K562 (cell line): Measurements from ENCODE around the gene NMB. TPM values are rescaled to one million over a fixed set of nuclear protein-coding genes. Genes with fewer than 3 reads are reported as not detected.

Source experiments
- CHD2 ChIP-seq: IDR thresholded peaks from 2 replicates; pipeline ENCODE4 v1.6.1; 2011; ENCODE audit warnings: low read depth, low read length
- ELF2 ChIP-seq: fragments of 250-450 bp; sonication (Bioruptor Pico); IDR thresholded peaks from 2 replicates; pipeline ENCODE4 v1.5.0; 2021; ENCODE audit warnings: mild to moderate bottlenecking
- ELF4 ChIP-seq: fragments of 450-650 bp; formaldehyde crosslinking; IDR thresholded peaks from 2 replicates; pipeline ENCODE4 v1.4.0; 2022; ENCODE audit warnings: missing genetic modification characterization
- FOSL1 ChIP-seq: fragments of 200-800 bp; sonication (Bioruptor generic); conservative IDR thresholded peaks from 2 replicates; pipeline ENCODE4 v1.6.1; 2016; ENCODE audit warnings: missing genetic modification characterization, missing compliant biosample characterization
- HDAC1 ChIP-seq, 2 experiments: fragments of 450-650 bp; IDR thresholded peaks; 2 replicates each; pipeline ENCODE4 v1.6.1; 2016 to 2017; ENCODE audit warnings: inconsistent platforms in 1 of 2, mild to moderate bottlenecking in 1 of 2, moderate library complexity in 1 of 2
- HOXB6 ChIP-seq: fragments of 250-450 bp; sonication (Bioruptor Pico); IDR thresholded peaks from 2 replicates; pipeline ENCODE4 v1.5.1; 2022; ENCODE audit warnings: mild to moderate bottlenecking, borderline replicate concordance
- NCOA4 ChIP-seq: fragments of 450-650 bp; IDR thresholded peaks from 2 replicates; pipeline ENCODE4 v1.6.1; 2018; ENCODE audit warnings: mild to moderate bottlenecking; ENCODE audit not compliant: partially characterized antibody
- SIRT6 ChIP-seq: IDR thresholded peaks from one replicate; pipeline ENCODE4 v1.6.1; 2012; ENCODE audit warnings: low read depth, mild to moderate bottlenecking, control low read depth, inconsistent platforms, low read length, moderate library complexity
- TAF1 ChIP-seq: IDR thresholded peaks from 2 replicates; pipeline ENCODE4 v1.6.1; 2011; ENCODE audit warnings: mild to moderate bottlenecking, low read length, moderate library complexity; ENCODE audit not compliant: insufficient read depth, control insufficient read depth, severe bottlenecking; ENCODE audit errors: extremely low read depth
- ZNF165 ChIP-seq: fragments of 250-450 bp; sonication (Bioruptor Pico); IDR thresholded peaks from 2 replicates; pipeline ENCODE4 v1.4.0; 2020; ENCODE audit warnings: borderline replicate concordance
- ZNF224 ChIP-seq: sonication (generic); formaldehyde crosslinking; IDR thresholded peaks from 2 replicates; pipeline ENCODE4 v1.8.0; 2022; ENCODE audit warnings: mild to moderate bottlenecking, missing genetic modification reagents
- ZNF23 ChIP-seq: fragments of 250-450 bp; sonication (Bioruptor Pico); IDR thresholded peaks from 2 replicates; pipeline ENCODE4 v1.4.0; 2020; ENCODE audit warnings: mild to moderate bottlenecking
- polyA plus RNA-seq, 8 experiments: library from polyadenylated mRNA; depleted of rRNA in 4 of 8; stranded (reverse) in 5 of 8; unstranded in 3 of 8; fragments of >200 nt; fragmentation: Nextera tagmentation in 2 of 8; fragmentation: Illumina TruSeq in 1 of 8; extraction: Ambion mirVana in 2 of 8; extraction: Trizol in 1 of 8; gene quantifications; 2 replicates each; pipeline versions ENCODE4 v1.2.1 to v1.2.3, GENCODE V29; 2011 to 2014; ENCODE audit warnings: inconsistent platforms in 1 of 8, missing spikeins in 1 of 8
- total RNA-seq, 7 experiments: library from RNA; depleted of rRNA in 6 of 7; stranded (reverse); fragments of >200 nt in 6 of 7; fragmentation: Illumina TruSeq in 2 of 7; extraction: Trizol in 2 of 7; gene quantifications; 2 replicates each; pipeline versions ENCODE4 v1.2.1 to v1.2.3, GENCODE V29; 2011 to 2021; ENCODE audit warnings: low replicate concordance in 1 of 7
- TF ChIP-seq, protein P1 (sequence below): fragments of 250-450 bp; sonication (Bioruptor Pico); IDR thresholded peaks from 2 replicates; pipeline ENCODE4 v1.5.0; 2020; ENCODE audit warnings: mild to moderate bottlenecking, borderline replicate concordance
- TF ChIP-seq, protein P2 (sequence below): sonication (generic); formaldehyde crosslinking; IDR thresholded peaks from 2 replicates; pipeline ENCODE4 v1.8.1; 2023; ENCODE audit warnings: mild to moderate bottlenecking, missing genetic modification reagents, moderate library complexity
- TF ChIP-seq, protein P3 (sequence below): conservative IDR thresholded peaks from 2 replicates; pipeline ENCODE4 v1.6.1; 2011; ENCODE audit warnings: low read depth, mild to moderate bottlenecking, low read length; ENCODE audit not compliant: control insufficient read depth
- TF ChIP-seq, protein P4 (sequence below): fragments of 450-650 bp; IDR thresholded peaks from 2 replicates; pipeline ENCODE4 v1.6.1; 2014; ENCODE audit warnings: low read depth, mild to moderate bottlenecking, moderate library complexity, borderline replicate concordance
- TF ChIP-seq, protein P5 (sequence below): sonication (generic); formaldehyde crosslinking; IDR thresholded peaks from 2 replicates; pipeline ENCODE4 v1.8.0; 2022; ENCODE audit warnings: missing genetic modification reagents, mild to moderate bottlenecking, borderline replicate concordance

The NMB gene
- total and polyA plus RNA-seq, 9 of the 15 experiments (the other 6 are each of a cell fraction or from before 2014, with no cell fraction given), result 0.06 to 0.16 (median 0.09) TPM; not detected in 5

DNA sequence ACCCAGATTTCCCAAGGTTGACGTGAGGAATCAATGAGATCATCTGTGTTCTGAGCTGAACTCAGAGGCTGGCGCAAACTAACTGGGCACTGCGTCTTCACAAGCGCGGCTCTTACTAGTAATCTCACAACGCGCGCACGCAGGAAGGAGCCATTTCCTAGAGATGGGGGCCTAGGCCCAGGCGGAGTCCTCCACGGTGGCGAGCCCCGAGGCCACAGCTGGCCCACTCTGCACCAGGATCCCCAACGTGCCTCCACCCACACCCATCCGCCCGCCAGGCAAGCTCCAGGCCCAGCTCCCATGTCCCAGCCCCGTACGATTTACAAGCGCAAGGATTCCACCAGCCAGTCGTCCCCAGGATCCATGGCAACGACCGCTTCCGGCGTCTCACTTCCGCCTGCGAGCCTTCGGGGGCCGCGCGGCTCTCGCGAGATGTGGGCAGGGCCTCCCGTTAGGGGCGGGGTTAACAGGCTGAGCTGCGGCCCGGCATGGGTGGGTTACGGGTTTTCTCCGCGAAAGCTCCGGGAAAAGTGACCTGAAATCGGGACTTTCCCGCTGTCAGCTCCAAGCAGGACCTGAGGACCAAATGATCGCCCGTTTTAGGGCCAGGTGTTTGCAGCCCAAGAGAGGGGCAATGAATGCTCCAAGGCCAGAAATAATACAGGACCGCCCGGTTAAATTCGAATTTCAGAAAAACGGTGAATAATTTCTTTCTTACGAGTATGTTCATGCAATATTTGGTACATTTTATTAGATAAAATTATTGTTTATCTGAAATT is 3.9 kb downstream of the NMB start, which contains the start of gene WDR73 (continued):
- TF ChIP-seq SIRT6 (no peak), ELF4 (CRISPR knock-in tag) (peak; percentile 71), HOXB6 (CRISPR knock-in tag) (no peak), TAF1 (peak; percentile 58), ELF2 (peak; percentile 85), FOSL1 (tag) (no peak), CHD2 (peak; percentile 100), ZNF23 (CRISPR knock-in tag) (no peak), ZNF165 (CRISPR knock-in tag) (no peak), ZNF224 (CRISPR knock-in tag) (0 out of 2 replicates have a peak, but pooled peaks have one; percentile 20), HDAC1 (IDR thresholded peaks at IDR 0.05) (peak in 1 of 2 experiments; percentile 97; a peak in 2 of 4 replicates), NCOA4 (no peak)
- TF ChIP-seq, protein P1, sequence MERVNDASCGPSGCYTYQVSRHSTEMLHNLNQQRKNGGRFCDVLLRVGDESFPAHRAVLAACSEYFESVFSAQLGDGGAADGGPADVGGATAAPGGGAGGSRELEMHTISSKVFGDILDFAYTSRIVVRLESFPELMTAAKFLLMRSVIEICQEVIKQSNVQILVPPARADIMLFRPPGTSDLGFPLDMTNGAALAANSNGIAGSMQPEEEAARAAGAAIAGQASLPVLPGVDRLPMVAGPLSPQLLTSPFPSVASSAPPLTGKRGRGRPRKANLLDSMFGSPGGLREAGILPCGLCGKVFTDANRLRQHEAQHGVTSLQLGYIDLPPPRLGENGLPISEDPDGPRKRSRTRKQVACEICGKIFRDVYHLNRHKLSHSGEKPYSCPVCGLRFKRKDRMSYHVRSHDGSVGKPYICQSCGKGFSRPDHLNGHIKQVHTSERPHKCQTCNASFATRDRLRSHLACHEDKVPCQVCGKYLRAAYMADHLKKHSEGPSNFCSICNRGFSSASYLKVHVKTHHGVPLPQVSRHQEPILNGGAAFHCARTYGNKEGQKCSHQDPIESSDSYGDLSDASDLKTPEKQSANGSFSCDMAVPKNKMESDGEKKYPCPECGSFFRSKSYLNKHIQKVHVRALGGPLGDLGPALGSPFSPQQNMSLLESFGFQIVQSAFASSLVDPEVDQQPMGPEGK (CRISPR knock-in tag), result no peak
- TF ChIP-seq, protein P2, sequence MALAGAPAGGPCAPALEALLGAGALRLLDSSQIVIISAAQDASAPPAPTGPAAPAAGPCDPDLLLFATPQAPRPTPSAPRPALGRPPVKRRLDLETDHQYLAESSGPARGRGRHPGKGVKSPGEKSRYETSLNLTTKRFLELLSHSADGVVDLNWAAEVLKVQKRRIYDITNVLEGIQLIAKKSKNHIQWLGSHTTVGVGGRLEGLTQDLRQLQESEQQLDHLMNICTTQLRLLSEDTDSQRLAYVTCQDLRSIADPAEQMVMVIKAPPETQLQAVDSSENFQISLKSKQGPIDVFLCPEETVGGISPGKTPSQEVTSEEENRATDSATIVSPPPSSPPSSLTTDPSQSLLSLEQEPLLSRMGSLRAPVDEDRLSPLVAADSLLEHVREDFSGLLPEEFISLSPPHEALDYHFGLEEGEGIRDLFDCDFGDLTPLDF (CRISPR knock-in tag), result peak; percentile 30; the same call in 1 of the 2 replicates
- TF ChIP-seq, protein P3, sequence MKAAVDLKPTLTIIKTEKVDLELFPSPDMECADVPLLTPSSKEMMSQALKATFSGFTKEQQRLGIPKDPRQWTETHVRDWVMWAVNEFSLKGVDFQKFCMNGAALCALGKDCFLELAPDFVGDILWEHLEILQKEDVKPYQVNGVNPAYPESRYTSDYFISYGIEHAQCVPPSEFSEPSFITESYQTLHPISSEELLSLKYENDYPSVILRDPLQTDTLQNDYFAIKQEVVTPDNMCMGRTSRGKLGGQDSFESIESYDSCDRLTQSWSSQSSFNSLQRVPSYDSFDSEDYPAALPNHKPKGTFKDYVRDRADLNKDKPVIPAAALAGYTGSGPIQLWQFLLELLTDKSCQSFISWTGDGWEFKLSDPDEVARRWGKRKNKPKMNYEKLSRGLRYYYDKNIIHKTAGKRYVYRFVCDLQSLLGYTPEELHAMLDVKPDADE, result peak; percentile 87
- TF ChIP-seq, protein P4, sequence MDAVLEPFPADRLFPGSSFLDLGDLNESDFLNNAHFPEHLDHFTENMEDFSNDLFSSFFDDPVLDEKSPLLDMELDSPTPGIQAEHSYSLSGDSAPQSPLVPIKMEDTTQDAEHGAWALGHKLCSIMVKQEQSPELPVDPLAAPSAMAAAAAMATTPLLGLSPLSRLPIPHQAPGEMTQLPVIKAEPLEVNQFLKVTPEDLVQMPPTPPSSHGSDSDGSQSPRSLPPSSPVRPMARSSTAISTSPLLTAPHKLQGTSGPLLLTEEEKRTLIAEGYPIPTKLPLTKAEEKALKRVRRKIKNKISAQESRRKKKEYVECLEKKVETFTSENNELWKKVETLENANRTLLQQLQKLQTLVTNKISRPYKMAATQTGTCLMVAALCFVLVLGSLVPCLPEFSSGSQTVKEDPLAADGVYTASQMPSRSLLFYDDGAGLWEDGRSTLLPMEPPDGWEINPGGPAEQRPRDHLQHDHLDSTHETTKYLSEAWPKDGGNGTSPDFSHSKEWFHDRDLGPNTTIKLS, result peak; percentile 92
- TF ChIP-seq, protein P5, sequence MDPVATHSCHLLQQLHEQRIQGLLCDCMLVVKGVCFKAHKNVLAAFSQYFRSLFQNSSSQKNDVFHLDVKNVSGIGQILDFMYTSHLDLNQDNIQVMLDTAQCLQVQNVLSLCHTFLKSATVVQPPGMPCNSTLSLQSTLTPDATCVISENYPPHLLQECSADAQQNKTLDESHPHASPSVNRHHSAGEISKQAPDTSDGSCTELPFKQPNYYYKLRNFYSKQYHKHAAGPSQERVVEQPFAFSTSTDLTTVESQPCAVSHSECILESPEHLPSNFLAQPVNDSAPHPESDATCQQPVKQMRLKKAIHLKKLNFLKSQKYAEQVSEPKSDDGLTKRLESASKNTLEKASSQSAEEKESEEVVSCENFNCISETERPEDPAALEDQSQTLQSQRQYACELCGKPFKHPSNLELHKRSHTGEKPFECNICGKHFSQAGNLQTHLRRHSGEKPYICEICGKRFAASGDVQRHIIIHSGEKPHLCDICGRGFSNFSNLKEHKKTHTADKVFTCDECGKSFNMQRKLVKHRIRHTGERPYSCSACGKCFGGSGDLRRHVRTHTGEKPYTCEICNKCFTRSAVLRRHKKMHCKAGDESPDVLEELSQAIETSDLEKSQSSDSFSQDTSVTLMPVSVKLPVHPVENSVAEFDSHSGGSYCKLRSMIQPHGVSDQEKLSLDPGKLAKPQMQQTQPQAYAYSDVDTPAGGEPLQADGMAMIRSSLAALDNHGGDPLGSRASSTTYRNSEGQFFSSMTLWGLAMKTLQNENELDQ (CRISPR knock-in tag), result 0 out of 2 replicates have a peak, but pooled peaks have one; percentile 19
